Suprapubic skin (tissue), 4 donors: Measurements from ENCODE around the gene OR2T29.
"Not testable (repeated sequence)": the region's sequence is repeated elsewhere in the genome, so short reads cannot be mapped to it uniquely, and the experiment has no call there.

Experiments used
- EP300 ChIP-seq: sonication (generic); formaldehyde crosslinking; IDR thresholded peaks from one replicate; pipeline ENCODE4 v1.6.1; 2017; ENCODE audit warnings: antibody characterized with exemption
- POLR2A ChIP-seq, 2 donors: fragments of 450-650 bp; IDR thresholded peaks; one replicate each; pipeline ENCODE4 v1.6.1; 2017; ENCODE audit warnings: antibody characterized with exemption in 2 of 2, mild to moderate bottlenecking in 2 of 2, moderate library complexity in 2 of 2
- POLR2AphosphoS5 ChIP-seq, 3 donors: sonication (generic); formaldehyde crosslinking; IDR thresholded peaks; one replicate each; pipeline ENCODE4 v1.6.1; 2017; ENCODE audit warnings: antibody characterized with exemption in 3 of 3
- TF ChIP-seq, protein P1 (sequence below), 2 donors: fragments of 200-600 bp in 1 of 2; fragments of 450-650 bp in 1 of 2; sonication (generic) in 1 of 2; IDR thresholded peaks; one replicate each; pipeline ENCODE4 v1.5.1; 2016 to 2019; ENCODE audit warnings: antibody characterized with exemption in 2 of 2, mild to moderate bottlenecking in 1 of 2, moderate library complexity in 1 of 2

DNA sequence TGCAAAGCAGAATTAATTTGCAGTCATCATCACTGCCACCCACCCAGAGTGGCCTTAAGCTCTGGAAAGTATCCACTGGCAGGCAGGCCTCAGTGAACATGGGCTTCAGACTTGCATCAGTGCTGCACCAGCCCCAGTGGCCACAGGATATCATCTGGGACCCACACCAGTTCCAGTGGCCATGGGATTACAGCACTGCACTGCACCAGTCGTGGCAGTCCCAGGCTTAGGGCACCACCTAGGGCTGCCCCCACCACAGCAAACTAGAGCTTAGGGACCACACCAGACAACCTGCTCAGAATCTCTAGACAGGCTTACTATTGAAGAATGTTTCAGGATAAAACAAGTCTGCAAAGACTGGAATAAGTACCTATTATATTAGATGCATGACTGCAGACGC lies 15.2 kb downstream of the OR2T29 start:
- TF ChIP-seq POLR2A (IDR thresholded peaks at IDR 0.05); POLR2AphosphoS5 (IDR thresholded peaks at IDR 0.05); EP300: not testable (repeated sequence)
- TF ChIP-seq, protein P1, sequence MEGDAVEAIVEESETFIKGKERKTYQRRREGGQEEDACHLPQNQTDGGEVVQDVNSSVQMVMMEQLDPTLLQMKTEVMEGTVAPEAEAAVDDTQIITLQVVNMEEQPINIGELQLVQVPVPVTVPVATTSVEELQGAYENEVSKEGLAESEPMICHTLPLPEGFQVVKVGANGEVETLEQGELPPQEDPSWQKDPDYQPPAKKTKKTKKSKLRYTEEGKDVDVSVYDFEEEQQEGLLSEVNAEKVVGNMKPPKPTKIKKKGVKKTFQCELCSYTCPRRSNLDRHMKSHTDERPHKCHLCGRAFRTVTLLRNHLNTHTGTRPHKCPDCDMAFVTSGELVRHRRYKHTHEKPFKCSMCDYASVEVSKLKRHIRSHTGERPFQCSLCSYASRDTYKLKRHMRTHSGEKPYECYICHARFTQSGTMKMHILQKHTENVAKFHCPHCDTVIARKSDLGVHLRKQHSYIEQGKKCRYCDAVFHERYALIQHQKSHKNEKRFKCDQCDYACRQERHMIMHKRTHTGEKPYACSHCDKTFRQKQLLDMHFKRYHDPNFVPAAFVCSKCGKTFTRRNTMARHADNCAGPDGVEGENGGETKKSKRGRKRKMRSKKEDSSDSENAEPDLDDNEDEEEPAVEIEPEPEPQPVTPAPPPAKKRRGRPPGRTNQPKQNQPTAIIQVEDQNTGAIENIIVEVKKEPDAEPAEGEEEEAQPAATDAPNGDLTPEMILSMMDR (IDR thresholded peaks at IDR 0.05) = not testable (repeated sequence)
